Liver (tissue), 3 donors: Measurements from ENCODE around the gene SLMAP.

Experiments used
- ATF3 ChIP-seq: IDR thresholded peaks from 2 replicates; pipeline ENCODE4 v1.6.1; 2016; ENCODE audit warnings: antibody characterized with exemption
- CTCF ChIP-seq: fragments of 150-350 bp; IDR thresholded peaks from 2 replicates; pipeline ENCODE4 v1.5.1; 2017; ENCODE audit warnings: improper control_type of control experiment, low read depth, low read length; ENCODE audit not compliant: missing input control
- GABPA ChIP-seq, 2 donors: IDR thresholded peaks in 1 of 2; conservative IDR thresholded peaks in 1 of 2; 2 replicates each; pipeline ENCODE4 v1.6.1; 2016; ENCODE audit warnings: antibody characterized with exemption in 2 of 2, mild to moderate bottlenecking in 1 of 2, moderate library complexity in 1 of 2
- JUND ChIP-seq, 2 donors: IDR thresholded peaks; 2 replicates each; pipeline ENCODE4 v1.6.1; 2016; ENCODE audit warnings: antibody characterized with exemption in 2 of 2
- REST ChIP-seq: IDR thresholded peaks from 2 replicates; pipeline ENCODE4 v1.6.1; 2016; ENCODE audit warnings: antibody characterized with exemption, mild to moderate bottlenecking
- SP1 ChIP-seq: IDR thresholded peaks from 2 replicates; pipeline ENCODE4 v1.6.1; 2018; ENCODE audit warnings: antibody characterized with exemption, mild to moderate bottlenecking
- TAF1 ChIP-seq: conservative IDR thresholded peaks from 2 replicates; pipeline ENCODE4 v1.6.1; 2016; ENCODE audit warnings: antibody characterized with exemption, mild to moderate bottlenecking
- YY1 ChIP-seq: IDR thresholded peaks from 2 replicates; pipeline ENCODE4 v1.6.1; 2016; ENCODE audit warnings: antibody characterized with exemption, mild to moderate bottlenecking
- donor health status: healthy.
- donor health status: healthy.

- TF ChIP-seq CTCF (no peak), TAF1 (no peak), JUND (IDR thresholded peaks at IDR 0.05) (no peak), YY1 (no peak), GABPA (IDR thresholded peaks at IDR 0.05 in 1 of 2, conservative IDR thresholded peaks at IDR 0.05 in 1 of 2) (no peak), SP1 (no peak), ATF3 (no peak), REST (no peak)
Measured at GRCh38 chr3:57833763-57834162, 77.7 kb downstream of the SLMAP start.
